Measurements from ENCODE around the gene RPL27.

- TF ChIP-seq CTCF (conservative IDR thresholded peaks at IDR 0.05; ENCODE audit: low read depth, low read length) (no peak), RAD21 (IDR thresholded peaks at IDR 0.05; ENCODE audit: low read length) (no peak), CHD1 (IDR thresholded peaks at IDR 0.05; ENCODE audit: low read depth, low read length) (no peak), RFX5 (IDR thresholded peaks at IDR 0.05; ENCODE audit: low read depth, low read length) (no peak), SMC3 (IDR thresholded peaks at IDR 0.05; ENCODE audit: low read depth, low read length) (no peak), MAFK (IDR thresholded peaks at IDR 0.05; ENCODE audit: low read depth, low read length) (no peak)
Observed at GRCh38 chr17:42992872-42993271, 5.3 kb upstream of the RPL27 start.

Measured in IMR-90 (cell line).